Measurements from ENCODE around the gene VAMP3. TPM values are rescaled to one million over a fixed set of nuclear protein-coding genes. Genes with fewer than 3 reads are reported as not detected.

The VAMP3 gene
- total and polyA plus RNA-seq, 2 donors (not counting 3 experiments of a cell fraction or from before 2014, with no cell fraction given), result 100 to 137 TPM

GRCh38 chr1:7722670-7723012 is 48.5 kb upstream of the VAMP3 start:
- H3K9ac ChIP-seq (replicated peaks; ENCODE audit: extremely low read depth, insufficient read depth, low read length), result no peak overlapping the region

More at GRCh38 chr1:7722670-7723012, 48.5 kb upstream of the VAMP3 start:
- CTCF ChIA-PET, result interaction anchor here (1.5 to 1.9 kb wide), 3 partner anchors 11 to 56 kb away, joined by 3 to 9 read pairs (median 8); no protein-coding TSS in a partner anchor
- no peak overlapping the region for H3K4me3 ChIP-seq (replicated peaks in 1 of 3; ENCODE audit: insufficient read depth in 1 of 3, low read depth in 1 of 3, low read length in 3 of 3)
- no peaks in the 10 kb centered on the region for H3K9me3 ChIP-seq (replicated peaks; ENCODE audit: control insufficient read depth, insufficient read depth, low read length)
- no peak for FAIRE-seq
- H2AFZ ChIP-seq (ENCODE audit: low read depth, low read length), result no peak overlapping the region
- no peaks in the 10 kb centered on the region for H3K27me3 ChIP-seq (ENCODE audit: control insufficient read depth in 2 of 2, insufficient read depth in 2 of 2, low read length in 2 of 2)
- H3K4me2 ChIP-seq (ENCODE audit: insufficient read depth, low read length), result no peak overlapping the region
- H3K4me1 ChIP-seq (ENCODE audit: control insufficient read depth, extremely low read depth, insufficient read depth, low read length), result peaks cover 8% of the 10 kb centered on the region
- POLR2A ChIA-PET, result interaction anchor here (0.6 kb wide), 1 partner anchor 66 kb away, joined by 4 read pairs; no protein-coding TSS in a partner anchor
- intact Hi-C loops (cut with micrococcal nuclease) (no loop called here), dilution Hi-C loops (cut with MboI; ENCODE audit: extremely low pct_ligation_motif_present, low sequenced_read_pairs) (no loop called here)
- no peak overlapping the region for H3K27ac ChIP-seq (ENCODE audit: insufficient read depth, low read depth, low read length)
- no peaks in the 10 kb centered on the region for H4K20me1 ChIP-seq (replicated peaks; ENCODE audit: control insufficient read depth, extremely low read depth, insufficient read depth, low read length)
- BruUV-seq (replicated peaks), result no TSS peak
- H3K36me3 ChIP-seq (ENCODE audit: control insufficient read depth in 2 of 2, extremely low read depth in 1 of 2, insufficient read depth in 2 of 2, low read length in 2 of 2), result no peaks in the 10 kb centered on the region
- DNase-seq (ENCODE audit: low read depth, low spot score), result no peak
- TF ChIP-seq CTCF (IDR thresholded peaks at IDR 0.05; ENCODE audit: extremely low read depth in 1 of 2, insufficient read depth in 1 of 2, low read depth in 1 of 2, low read length in 2 of 2), result no peak
- TF ChIP-seq FOS (IDR thresholded peaks at IDR 0.05; ENCODE audit: borderline replicate concordance, insufficient read depth, low read length), result no peak
- TF ChIP-seq POLR2A (IDR thresholded peaks at IDR 0.05; ENCODE audit: low read depth, low read length), result no peak
- no peak for TF ChIP-seq MYC (IDR thresholded peaks at IDR 0.05; ENCODE audit: low read depth, low read length)
- no peak for TF ChIP-seq GATA2 (IDR thresholded peaks at IDR 0.05; ENCODE audit: insufficient read depth, insufficient read length, low read depth, low read length)
- no peak for TF ChIP-seq JUN (IDR thresholded peaks at IDR 0.05; ENCODE audit: borderline replicate concordance, insufficient read depth, insufficient read length, low read depth)
- H3K9me1 ChIP-seq (replicated peaks; ENCODE audit: control insufficient read depth, extremely low read depth, insufficient read depth, low read length), result no peaks in the 10 kb centered on the region
- no peaks in the 10 kb centered on the region for H3K79me2 ChIP-seq (ENCODE audit: control insufficient read depth, insufficient read depth, low read length)

Data from endothelial cell of umbilical vein (primary cell).